Effector memory CD8-positive, alpha-beta T cell (primary cell): ENCODE measurements around the gene CEACAM3.

Source experiments
- ATAC-seq: fragments of 150-1000 bp; cut with Tn5 transposase; replicated peaks from 2 replicates; pipeline ENCODE4 v1.10.0; 2021; ENCODE audit warnings: mild to moderate bottlenecking, moderate library complexity
- DNase-seq, 3 experiments: peaks; one replicate each; pipeline ENCODE4 v3.0.0; 2021
- H3K27ac Mint-ChIP-seq, 2 donors: one replicate each; pipeline ENCODE4 v1.8.0; 2022; ENCODE audit warnings: mild to moderate bottlenecking in 2 of 2, mixed read lengths in 2 of 2, moderate library complexity in 2 of 2
- H3K27me3 Mint-ChIP-seq, 2 donors: one replicate each; pipeline ENCODE4 v1.8.0; 2022; ENCODE audit warnings: mixed read lengths in 2 of 2
- H3K36me3 Mint-ChIP-seq: one replicate; pipeline ENCODE4 v1.8.0; 2022; ENCODE audit warnings: mild to moderate bottlenecking, moderate library complexity, mixed read lengths; ENCODE audit not compliant: insufficient read depth
- H3K4me1 Mint-ChIP-seq, 2 donors: one replicate each; pipeline ENCODE4 v1.8.0; 2022; ENCODE audit warnings: low read depth in 2 of 2, mixed read lengths in 2 of 2
- H3K4me3 Mint-ChIP-seq, 2 donors: one replicate each; pipeline ENCODE4 v1.8.0; 2022; ENCODE audit warnings: mild to moderate bottlenecking in 2 of 2, mixed read lengths in 2 of 2, moderate library complexity in 2 of 2
- H3K9me3 Mint-ChIP-seq, 2 donors: one replicate each; pipeline ENCODE4 v1.8.0; 2022; ENCODE audit warnings: mixed read lengths in 2 of 2

CEACAM3 gene

DNA sequence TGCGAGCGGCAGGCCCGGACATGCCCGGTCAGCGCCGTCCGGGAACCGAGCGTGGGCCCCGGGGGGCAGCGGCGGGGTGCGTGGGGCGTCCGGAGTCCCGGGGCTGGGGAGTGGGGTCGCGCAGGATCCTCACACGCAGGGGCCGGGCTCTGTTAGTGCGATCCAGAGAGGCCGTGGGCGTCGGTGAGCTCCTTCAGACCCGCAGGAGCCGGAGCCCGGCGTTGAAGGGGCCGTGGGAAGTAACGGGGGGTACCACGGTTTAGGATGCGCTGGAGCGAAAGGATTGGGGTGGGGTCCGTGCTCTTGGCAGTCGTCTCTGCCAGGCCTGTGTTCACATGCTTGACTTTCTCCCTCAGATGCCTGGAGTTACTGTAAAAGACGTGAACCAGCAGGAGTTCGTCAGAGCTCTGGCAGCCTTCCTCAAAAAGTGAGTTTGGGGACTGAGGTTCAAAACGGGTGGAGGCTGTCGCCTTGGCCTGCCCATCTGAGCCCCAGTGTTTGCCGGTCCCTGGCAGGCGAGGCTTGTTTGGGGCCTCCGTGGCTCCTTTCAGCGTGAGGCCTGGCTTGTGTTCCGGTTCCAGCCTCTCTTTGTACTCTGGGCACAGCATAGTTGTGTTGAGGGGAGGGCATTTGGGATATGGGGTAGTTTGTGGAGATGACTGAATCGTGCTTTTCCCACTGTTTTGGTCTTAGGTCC is 64.2 kb downstream of the CEACAM3 start:
- peak in 1 of 3 experiments; percentile 35 for DNase-seq
- peak overlapping the region; percentile 81 to 89 for H3K4me3 Mint-ChIP-seq
- H3K4me1 Mint-ChIP-seq, result peaks cover 37 to 39% of the 10 kb centered on the region in 2 donors
- no peak for ATAC-seq
- H3K9me3 Mint-ChIP-seq, result no peaks in the 10 kb centered on the region
- peaks cover 61% of the 10 kb centered on the region for H3K36me3 Mint-ChIP-seq
- no peaks in the 10 kb centered on the region for H3K27me3 Mint-ChIP-seq
- peak overlapping the region; percentile 81 to 90 for H3K27ac Mint-ChIP-seq
